Measurements from ENCODE around the gene ENOPH1.
"Not testable (repeated sequence)": the region's sequence is repeated elsewhere in the genome, so short reads cannot be mapped to it uniquely, and the experiment has no call there.

Gene ENOPH1

DNA sequence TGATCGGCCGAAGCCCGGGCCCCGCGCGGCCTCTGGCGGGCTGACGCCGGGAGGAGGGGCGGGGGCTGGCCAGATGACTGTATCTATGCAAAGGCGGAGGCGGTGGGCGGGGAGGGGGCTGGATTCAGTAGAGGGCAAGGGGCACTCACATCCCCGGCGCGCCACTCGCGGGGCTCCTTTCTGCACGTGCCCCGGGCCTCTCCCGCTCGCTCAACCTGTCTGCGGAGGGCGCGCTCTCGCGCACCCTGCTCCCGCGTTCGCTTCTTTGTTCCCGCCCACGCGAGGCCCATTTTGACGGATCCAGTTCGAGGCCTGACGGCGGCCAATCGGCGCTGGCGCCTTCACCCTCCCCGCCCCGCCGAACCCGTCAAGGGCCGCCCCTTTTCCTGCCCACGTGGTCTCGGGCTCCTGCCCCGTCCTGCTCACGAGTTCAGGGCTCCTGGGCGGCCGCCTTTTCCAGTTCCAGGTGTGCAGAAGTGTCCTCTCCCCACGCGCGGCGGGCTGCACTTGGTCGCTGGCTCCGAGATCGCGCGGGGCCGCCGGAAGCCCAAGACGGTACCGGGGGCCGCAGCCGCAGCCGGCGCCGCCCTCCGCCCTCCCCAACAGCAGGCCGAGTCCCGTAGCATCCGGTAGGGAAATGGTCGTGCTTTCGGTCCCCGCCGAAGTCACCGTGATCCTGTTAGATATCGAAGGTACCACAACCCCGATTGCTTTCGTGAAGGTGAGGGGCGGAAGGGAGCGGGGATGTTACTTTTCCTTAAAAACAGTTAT lies at the start of gene ENOPH1, which contains the start of gene HNRNPDL:
ENOPH1 (plus strand) TSS at position 398 of the 771 bp plus-strand sequence; CDS start at position 638, 240 bp downstream.
HNRNPDL (minus strand) TSS at position 270 of the 771 bp plus-strand sequence. CDS start 772 bp downstream, outside the sequence.
- peak; percentile 91 for DNase-seq (ENCODE audit: low read depth)

DNA sequence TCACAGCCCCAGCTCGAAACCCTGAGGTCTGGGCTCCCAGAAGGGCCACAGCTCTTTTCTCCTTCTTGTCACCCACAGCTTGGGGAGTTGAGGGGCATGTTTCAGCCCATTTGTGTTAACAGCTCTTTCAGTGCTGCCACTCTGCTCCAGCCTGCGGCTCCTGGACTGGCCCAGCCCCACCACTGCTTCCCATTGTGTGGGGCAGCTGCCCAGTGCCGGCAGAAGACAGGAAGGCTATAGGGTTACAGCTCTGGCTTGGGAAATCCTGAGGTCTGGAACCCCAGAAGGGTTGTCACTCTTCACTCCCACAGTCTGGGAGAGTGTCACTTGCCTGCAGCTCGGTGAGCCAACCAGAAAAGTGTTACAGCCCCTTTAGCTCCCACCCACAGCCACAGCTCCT lies 49.6 kb upstream of the ENOPH1 start:
- DNase-seq (ENCODE audit: low read depth), result no peak

DNA sequence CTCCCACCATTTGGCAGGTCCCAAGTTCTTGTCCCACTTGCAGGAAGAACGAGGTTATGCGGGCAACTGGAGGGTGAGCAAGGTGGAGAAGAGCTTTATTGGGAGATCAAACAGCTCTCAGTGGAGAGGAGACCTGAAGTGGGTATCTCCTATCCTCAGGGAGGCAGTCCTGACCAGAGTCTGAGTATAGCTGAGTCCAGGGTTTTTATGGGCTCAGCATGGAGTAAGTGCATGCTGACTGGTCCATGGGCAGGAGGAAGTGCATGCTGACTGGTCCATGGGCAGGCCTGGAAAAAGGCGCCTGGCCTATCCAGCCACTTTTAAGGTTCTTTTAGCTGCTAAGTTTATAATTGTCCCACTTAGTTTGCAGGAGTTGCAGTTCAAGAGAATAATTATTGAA lies 49.2 kb upstream of the ENOPH1 start:
- no peak for DNase-seq (ENCODE audit: low read depth)

DNA sequence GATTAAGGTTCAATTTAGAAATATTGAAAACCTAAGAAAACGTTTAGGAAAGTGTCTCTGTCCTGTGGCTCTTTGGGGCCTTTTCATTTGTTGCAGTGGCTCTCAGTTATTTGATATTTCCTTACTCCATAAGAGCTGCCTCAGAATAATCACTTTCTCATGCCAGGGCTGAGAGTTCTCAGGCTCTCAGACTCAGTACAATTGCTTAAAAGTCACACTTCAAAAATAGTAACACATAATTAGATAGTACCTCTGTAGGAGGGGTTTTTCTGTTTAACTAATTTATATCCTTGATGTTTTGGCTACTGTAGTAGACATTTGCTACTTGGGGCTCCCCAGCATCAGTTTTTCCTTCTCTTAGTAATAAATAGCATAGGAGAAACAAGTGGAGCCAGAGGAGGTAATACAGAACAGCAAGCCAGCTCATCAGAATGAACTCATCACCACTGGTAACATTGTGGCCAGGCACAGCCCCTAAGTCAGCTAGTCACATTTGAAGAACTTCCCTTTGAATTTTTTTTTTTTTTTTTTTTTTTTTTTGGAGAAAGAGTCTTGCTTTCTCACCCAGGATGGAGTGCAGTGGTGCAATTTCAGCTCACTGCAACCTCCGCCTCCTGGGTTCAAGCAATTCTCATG lies 48.6 kb upstream of the ENOPH1 start:
- no peak for DNase-seq (ENCODE audit: low read depth)

DNA sequence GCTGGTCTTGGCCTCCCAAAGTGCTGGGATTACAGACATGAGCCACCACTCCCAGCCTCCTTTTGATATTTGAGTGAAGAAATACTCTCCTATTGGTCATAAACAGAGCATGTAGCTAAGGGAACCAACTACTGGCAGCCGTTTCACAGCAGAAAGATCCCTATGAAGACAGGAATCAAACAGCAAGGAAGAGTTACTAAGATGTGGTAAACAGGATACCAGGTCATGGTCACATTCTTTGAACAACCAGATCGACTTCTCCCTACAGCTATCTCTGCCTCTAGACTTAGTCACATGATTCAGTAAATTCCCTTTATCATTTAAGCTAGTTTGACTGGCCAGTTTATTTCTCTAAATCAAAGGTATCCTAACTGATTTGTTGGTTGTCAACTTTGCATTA lies 47.6 kb upstream of the ENOPH1 start:
- DNase-seq (ENCODE audit: low read depth), result no peak

DNA sequence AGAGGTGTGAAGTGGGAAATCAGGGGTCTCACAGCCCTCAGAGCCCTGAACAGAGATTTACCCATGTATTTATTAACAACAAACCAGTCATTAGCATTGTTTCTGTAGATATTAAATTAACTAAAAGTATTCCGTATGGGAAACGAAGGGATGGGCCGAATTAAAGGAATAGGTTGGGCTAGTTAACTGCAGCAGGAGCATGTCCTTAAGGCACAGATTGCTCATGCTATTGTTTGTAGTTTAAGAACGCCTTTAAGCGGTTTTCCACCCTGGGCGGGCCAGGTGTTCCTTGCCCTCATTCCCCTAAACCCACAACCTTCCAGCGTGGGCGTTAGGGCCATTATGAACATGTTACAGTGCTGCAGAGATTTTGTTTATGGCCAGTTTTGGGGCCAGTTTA lies 44.1 kb upstream of the ENOPH1 start:
- DNase-seq (ENCODE audit: low read depth), result not testable (repeated sequence)

DNA sequence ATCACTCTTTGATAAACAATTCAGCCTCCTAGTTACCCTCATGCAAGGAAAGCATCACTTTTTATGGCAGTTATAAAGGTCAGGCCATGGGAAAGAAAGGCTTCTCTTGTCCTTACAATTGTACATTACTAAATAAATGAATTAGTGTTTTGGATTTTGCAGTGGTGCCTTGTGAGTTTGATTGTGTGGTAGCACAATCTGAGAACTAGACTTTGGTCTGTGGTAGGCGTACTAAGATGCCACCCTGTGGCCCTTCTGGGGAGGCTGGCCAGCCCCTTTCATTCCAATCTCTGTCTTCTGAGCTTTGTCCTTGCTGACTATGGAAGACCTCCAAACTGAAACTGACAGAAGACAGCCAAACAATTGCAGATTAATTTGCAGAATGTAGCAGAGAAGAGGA lies 42.0 kb upstream of the ENOPH1 start:
- DNase-seq (ENCODE audit: low read depth), result no peak

DNA sequence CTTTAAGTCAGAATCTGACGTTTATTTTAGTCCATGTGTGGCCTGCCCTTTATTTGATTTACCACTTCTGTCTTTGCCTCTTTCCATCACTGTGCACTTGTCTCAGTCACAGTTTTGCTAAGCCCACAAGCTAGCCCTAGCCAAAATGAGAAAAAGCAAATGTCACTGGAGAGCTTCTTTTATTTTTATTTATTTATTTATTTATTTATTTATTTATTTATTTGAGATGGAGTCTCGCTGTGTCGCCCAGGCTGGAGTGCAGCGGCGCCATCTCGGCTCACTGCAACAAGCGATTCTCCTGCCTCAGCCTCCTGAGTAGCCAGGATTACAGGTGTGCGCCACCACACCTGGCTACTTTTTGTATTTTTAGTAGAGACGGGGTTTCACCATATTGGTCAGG lies 40.3 kb upstream of the ENOPH1 start:
- not testable (repeated sequence) for DNase-seq (ENCODE audit: low read depth)

DNA sequence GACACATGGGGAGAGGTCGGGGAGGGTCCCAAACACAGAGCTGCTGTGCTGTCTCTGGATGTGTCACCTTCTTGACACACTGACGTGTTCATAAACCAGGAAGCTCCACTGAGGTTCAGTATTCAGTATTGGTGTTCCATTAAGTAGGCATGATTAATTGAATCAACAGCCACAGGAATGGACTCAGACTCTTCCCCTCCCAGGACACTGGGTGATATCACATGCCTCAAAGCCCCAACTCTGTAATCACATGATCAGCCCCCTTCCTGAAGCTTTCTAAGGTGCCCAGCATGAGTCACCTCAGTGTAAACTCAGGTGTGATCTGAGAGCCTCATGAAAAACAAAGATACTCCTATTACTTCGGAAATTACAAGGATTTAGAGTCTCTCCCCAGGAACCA lies 35.5 kb upstream of the ENOPH1 start:
- DNase-seq (ENCODE audit: low read depth), result no peak

DNA sequence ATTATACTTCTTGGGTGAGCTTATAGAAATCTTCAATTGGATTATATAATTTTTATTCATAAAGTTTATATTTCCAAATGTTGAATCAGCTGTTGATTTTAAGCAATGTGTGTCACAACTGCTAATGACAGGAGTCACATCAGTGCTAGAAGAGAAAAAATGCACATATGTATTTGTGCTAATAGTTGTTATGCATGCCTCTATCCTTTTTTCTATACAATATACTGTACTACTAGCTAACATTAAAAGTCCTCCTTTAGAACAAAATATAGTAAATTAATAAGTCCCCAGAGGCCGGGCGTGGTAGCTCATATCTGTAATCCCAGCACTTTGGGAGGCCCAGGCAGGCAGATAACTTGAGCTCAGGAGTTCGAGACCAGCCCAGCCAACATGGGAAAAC lies 32.9 kb upstream of the ENOPH1 start:
- DNase-seq (ENCODE audit: low read depth), result no peak

DNA sequence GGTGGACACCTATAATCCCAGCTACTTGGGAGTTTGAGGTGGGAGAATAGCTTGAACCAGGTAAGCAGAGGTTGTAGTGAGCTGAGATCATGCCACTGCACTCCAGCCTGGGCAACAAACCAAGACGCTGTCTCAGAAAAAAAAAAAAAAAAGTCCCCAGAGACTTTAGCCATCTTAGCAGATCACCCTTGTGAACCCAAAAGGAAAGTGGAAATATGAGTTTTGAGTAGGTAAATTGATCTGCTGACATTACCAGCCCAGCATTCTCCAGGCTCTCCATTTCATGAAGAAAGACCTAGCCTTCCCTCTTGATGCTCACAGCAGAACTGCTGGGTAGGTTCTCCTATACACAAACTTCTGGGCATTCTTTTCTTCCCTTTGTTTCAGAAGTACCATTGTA lies 32.1 kb upstream of the ENOPH1 start:
- DNase-seq (ENCODE audit: low read depth), result no peak

DNA sequence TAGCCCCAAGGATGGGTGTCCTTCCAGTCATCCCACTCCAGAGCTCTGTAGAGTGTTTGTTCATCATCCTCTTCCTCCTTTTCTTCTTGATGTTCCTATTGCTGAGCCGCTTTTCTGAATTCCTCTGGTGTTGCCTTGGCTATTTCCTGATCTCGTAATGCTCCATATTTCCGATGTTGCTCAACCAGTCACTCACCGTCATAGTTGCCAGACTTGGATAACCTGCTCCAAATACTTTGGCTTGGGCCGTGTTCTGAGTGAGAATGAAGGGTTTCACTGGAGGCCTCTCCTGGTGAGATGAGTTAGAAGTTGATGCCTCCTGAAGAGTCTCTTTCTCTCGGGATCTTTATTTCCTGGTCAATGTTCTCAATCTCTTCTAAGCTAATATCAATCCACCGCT lies 28.8 kb upstream of the ENOPH1 start:
- DNase-seq (ENCODE audit: low read depth), result no peak

DNA sequence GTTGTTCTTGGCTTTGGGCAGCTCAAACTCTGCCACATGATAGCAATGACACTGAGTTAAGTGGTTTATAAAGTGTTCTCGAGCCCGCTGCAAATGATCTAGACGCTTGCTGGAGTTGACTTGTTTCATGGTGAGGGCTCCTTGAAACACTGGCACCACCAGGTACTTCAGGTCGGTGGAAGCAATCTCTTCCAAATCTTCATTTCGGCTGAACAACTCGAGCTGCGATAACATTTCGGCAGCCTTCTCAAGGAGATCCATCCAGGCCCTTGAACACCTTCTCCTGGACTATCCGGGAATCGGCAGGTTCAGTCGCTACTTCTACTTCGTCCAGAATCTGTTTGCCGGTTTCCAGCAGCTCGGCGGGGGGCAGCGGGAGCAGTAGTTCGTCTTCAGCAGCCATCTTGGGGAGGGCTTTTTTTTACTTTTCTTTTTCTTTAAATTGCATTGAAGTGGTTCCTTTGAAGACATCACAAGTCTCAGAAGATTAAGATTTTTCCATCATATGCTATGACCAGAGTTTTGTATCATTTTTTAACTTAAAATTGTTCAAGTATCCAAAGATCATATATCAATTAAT lies 28.1 kb upstream of the ENOPH1 start:
- no peak for DNase-seq (ENCODE audit: low read depth)

DNA sequence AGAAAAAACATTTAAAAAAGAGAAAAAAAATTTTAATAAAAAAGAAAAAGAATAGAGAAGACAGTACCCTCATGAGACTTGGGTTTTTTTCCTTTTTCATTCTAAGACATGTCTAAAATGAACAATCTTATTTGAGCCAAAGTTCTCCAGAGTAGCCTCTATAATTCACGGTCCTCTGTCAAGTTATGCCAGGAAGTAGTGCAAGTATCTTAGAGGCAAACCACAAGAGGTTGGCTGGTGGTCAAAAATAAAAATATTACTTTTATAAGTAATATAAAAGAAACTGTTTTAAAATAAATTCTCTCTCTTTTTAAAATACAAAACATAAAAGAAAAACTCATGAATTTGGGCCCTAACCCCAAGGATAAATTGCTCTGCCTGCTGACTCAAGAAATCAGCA lies 26.7 kb upstream of the ENOPH1 start:
- DNase-seq (ENCODE audit: low read depth), result no peak

DNA sequence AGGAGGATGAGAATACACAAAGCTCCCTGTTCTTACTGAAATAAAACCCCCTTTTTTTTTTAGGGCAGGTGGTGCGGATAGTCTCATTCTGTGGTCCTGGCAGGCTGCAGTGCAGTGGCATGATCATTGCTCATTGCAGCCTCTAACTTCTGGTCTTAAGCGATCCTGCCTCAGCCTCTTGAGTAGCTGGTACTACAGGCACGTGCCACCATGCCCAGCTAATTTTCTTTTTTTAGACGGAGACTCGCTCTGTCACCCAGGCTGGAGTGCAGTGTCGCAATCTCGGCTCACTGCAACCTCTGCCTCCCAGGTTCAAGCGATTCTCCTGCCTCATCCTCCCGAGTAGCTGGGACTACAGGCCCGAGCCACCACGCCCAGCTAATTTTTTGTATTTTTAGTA lies 15.3 kb upstream of the ENOPH1 start:
- not testable (repeated sequence) for DNase-seq (ENCODE audit: low read depth)

DNA sequence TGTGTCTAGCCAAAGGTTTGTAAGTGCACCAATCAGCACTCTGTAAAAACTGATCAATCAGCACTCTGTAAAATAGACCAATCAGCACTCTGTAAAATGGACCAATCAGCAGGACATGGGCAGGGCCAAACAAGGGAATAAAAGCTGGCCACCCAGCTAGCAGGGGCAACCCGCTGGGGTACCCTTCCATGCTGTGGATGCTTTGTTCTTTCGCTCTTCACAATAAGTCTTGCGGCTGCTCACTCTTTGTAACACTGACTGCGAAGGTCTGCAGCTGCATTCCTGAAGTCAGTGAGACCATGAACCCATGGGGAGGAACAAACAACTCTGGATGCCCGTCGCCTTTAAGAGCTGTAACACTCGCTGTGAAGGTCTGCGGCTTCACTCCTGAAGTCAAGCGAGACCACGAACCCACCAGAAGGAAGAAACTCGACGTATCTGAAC lies 14.4 kb upstream of the ENOPH1 start:
- DNase-seq (ENCODE audit: low read depth), result no peak

DNA sequence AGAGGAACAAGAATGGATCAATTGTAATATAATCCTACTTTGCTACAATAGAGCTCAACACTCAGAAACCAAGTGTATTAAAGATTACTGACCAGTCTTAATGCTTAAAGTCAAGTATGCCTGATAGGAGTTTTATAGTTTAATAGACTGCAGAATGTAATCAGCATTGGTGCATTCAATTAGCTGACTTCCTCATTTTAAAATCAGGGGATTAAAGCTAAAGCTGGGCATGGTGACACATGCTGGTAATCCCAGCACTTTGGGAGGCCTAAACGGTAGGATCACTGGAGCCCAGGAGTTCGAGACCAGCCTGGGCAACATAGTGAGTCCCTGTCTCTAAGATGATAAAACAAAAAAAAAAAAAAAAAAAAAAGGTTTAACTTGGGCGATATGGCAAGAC lies 10.9 kb upstream of the ENOPH1 start:
- DNase-seq (ENCODE audit: low read depth), result no peak

DNA sequence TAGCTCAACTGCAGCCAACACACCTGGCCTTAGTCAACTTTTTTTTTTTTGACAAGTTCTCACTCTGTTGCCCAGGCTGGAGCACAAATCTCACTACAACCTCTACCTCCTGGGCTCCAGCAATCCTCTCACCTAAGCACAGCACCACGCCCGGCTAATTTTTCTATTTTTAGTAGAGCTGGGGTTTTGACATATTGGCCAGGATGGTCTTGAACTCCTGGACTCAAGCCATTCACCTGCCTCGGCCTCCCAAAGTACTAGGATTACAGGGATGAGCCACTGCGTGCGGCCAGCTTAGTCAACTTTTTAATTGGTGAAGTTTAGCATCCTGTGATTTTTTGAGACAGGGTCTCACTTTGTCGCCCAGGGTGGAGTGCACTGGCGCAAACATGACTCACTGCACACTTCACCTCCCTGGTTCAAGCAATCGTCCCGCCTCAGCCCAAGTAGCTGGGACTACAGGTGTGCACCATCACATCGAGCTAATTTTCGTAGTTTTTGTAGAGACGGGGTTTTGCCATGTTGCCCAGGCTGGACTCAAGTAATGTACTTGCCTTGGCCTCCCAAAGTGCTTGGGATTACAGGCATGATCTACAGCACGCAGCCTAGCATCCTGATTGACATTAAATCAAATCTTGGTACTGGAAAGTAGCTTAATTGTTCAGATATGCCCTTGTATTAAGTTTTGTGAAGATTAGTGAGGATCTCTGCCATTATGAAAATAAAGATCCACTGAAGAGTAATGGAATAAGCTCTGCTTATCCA lies 8.4 kb upstream of the ENOPH1 start:
- DNase-seq (ENCODE audit: low read depth), result no peak

DNA sequence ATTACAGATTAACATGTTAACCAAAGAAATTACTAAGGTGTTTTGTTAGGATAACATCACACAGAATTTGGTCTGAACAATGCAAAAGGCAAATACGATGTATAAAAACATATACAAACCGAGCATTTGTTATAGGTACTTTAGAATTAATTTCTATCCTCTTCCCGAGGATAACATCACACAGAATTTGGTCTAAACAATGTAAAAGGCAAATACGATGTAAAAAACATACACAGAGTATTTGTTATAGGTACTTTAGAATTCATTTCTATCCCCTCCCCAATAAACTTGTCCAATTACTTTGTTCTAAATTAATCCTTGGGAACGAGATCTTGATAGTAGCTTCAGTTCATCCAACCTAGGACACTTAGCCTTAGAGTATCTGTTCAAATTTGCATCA lies 7.8 kb upstream of the ENOPH1 start:
- no peak for DNase-seq (ENCODE audit: low read depth)

DNA sequence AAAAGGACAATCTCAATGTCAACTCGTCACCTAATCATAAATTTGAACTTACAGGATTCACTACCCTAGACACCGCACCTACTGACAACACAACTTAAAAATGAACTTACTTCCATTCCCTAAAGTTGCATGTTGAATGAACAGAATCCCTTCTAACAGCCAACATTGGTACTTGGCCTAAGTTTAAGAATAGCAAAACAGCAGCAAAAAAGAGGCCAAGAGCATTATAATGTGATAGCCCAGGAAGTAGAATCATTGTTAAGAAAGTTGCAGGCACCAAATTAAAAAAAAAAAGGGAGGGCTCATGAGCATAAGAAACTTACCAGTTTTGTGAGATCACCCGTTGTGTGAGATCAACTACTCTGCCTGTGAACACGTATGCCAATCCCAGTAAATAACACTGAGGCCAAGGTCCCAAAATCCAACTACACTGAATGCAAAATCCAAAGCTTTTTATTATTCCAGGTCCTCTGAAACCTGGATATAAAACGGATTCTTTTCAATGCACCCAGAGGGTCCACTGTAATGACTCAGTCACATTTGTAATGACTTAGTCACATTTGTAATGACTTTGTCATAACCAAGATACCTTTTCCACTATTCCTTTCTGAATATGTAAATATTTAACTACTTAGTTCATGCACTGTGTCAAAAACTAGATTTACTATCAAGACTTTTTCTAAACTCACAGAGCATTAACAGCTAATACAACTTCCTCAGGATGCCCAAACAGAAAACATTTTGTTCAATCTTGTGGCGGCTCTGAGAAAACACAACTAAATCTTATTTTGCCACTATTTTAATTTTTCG lies 6.9 kb upstream of the ENOPH1 start:
- DNase-seq (ENCODE audit: low read depth), result peak; percentile 43

DNA sequence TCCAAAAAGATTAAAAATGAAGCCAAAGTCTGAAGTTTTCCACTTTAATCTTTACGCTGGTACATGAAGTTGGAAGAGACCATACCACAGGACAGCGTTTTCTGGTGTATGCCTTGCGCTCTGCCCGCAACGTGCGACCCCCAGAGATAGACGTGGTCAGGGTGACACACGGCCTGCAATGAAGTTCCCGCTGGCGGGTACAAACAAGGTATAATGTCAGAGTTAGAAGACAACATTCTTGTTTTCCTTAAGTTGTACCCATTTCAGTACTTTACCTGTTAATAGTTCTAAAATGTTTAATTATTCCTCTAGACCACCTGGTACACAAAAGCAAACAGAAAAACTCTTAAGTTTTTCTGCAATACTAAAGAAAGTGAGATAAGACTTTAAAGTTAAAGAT lies 4.9 kb upstream of the ENOPH1 start:
- DNase-seq (ENCODE audit: low read depth), result no peak

DNA sequence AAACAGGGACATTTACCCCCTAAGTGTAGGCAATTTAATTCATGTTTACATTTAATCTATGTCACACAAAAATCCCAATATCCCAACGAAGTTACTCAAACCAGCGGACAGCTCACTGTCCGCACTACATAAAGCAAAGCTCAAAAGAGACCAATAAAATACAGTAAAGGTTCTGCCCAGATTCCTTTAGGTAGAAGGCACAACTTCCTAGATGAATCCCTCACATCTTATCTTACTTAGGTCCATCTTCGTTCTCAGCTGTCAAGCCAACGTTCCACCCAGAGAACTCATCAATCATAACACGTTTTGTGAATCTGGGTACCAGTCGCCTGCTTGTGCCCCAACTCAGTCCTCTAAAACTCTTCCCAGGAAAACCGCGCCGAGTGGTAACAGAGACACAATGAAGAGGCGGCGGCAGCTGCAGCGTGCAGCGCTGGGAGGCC lies 1.8 kb upstream of the ENOPH1 start:
- DNase-seq (ENCODE audit: low read depth), result no peak
